Measurements from ENCODE around the gene SPARC. TPM values are rescaled to one million over a fixed set of nuclear protein-coding genes. Genes with fewer than 3 reads are reported as not detected.

The SPARC gene
- total RNA-seq, 4 donors from 2014 or later = 918 to 2,129 (median 1,501) TPM

DNA sequence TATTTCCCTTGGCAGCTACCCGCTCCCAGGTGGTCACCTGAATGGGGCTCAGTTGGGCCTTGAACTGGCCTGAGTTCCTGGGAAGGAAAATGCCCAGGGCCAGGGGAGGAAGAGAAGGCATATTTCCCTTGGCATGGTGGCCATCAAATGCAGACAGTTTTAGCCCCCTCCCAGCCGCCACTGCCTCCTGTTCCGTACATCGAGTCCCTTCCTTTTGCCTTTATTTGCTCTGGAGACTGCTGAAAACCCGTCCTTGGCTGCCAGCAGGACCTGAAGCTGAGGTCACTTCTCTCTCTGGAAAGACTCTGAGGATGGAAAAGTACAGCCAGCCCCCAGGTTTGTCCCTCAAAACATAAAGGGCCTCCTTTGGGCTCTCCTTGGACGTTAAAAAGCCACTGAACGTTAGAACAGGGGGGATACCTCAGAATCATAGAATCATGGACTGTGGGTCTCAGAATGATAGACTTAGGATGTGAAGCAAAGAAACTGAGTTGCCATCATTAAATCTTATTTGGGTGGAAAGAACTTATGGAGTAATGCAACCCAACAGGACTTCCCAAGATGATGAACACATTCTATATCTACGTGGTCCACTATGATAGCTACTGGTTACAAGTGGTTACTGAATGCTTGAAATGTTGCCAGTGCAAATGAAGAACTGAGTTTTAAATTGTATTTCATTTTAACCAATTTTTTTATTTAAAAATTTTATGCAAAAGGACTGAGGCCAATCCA lies 7.1 kb downstream of the SPARC start:
- Histone ChIP-seq H3K36me3 (peaks cover 0 to 10% (median under 1%) of the 10 kb centered on the region in 3 donors), H3K4me3 (no peak overlapping the region), H3K9me3 (no peaks in the 10 kb centered on the region), H3K27me3 (no peaks in the 10 kb centered on the region), H3K4me1 (peaks cover 4 to 100% (median 91%) of the 10 kb centered on the region in 4 donors), H3K27ac (peak overlapping the region; percentile 11 to 95 (median 78))
- no peak for DNase-seq (ENCODE audit: low spot score in 2 of 2)
- WGBS, 2 donors = 40 to 52% methylated on average over 8 of the region's 8 CpGs
- no peak for TF ChIP-seq POLR2A (IDR thresholded peaks at IDR 0.05)
- TF ChIP-seq, protein P1, sequence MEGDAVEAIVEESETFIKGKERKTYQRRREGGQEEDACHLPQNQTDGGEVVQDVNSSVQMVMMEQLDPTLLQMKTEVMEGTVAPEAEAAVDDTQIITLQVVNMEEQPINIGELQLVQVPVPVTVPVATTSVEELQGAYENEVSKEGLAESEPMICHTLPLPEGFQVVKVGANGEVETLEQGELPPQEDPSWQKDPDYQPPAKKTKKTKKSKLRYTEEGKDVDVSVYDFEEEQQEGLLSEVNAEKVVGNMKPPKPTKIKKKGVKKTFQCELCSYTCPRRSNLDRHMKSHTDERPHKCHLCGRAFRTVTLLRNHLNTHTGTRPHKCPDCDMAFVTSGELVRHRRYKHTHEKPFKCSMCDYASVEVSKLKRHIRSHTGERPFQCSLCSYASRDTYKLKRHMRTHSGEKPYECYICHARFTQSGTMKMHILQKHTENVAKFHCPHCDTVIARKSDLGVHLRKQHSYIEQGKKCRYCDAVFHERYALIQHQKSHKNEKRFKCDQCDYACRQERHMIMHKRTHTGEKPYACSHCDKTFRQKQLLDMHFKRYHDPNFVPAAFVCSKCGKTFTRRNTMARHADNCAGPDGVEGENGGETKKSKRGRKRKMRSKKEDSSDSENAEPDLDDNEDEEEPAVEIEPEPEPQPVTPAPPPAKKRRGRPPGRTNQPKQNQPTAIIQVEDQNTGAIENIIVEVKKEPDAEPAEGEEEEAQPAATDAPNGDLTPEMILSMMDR (IDR thresholded peaks at IDR 0.05) = no peak
- no peak for TF ChIP-seq EP300 (IDR thresholded peaks at IDR 0.05)

DNA sequence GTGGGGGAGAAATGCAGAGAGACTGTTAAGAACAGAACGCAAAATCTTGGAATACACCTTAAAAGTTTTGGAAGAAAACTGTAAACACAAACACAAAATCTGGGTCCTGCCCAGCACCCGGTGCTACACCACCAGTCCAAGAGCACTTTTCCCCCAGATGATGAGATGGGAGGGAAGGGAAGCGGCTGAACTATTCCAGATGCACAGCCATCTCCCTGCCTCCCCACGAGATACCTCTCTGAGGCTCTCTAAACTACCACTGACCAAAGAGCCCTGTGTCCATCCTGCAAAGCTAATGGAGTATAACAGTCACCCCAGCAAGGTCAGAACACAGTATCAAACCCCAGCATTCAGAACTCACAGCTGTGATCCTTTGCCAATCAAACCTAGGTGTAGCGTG lies 8.0 kb downstream of the SPARC start:
- H3K4me3 ChIP-seq = no peak overlapping the region
- H3K4me1 ChIP-seq = peaks cover 3 to 100% (median 92%) of the 10 kb centered on the region in 4 donors
- H3K9me3 ChIP-seq = no peaks in the 10 kb centered on the region
- no peaks in the 10 kb centered on the region for H3K27me3 ChIP-seq
- WGBS, 2 donors = 36 to 50% methylated on average over 5 of the region's 5 CpGs
- TF ChIP-seq POLR2A (IDR thresholded peaks at IDR 0.05) = no peak
- TF ChIP-seq, protein P1 (IDR thresholded peaks at IDR 0.05) = no peak
- TF ChIP-seq EP300 (IDR thresholded peaks at IDR 0.05) = no peak
- no peak for DNase-seq (ENCODE audit: low spot score in 2 of 2)
- peak overlapping the region; percentile 24 to 95 (median 78) for H3K27ac ChIP-seq
- H3K36me3 ChIP-seq = peaks cover 0 to 18% (median 4%) of the 10 kb centered on the region in 3 donors

DNA sequence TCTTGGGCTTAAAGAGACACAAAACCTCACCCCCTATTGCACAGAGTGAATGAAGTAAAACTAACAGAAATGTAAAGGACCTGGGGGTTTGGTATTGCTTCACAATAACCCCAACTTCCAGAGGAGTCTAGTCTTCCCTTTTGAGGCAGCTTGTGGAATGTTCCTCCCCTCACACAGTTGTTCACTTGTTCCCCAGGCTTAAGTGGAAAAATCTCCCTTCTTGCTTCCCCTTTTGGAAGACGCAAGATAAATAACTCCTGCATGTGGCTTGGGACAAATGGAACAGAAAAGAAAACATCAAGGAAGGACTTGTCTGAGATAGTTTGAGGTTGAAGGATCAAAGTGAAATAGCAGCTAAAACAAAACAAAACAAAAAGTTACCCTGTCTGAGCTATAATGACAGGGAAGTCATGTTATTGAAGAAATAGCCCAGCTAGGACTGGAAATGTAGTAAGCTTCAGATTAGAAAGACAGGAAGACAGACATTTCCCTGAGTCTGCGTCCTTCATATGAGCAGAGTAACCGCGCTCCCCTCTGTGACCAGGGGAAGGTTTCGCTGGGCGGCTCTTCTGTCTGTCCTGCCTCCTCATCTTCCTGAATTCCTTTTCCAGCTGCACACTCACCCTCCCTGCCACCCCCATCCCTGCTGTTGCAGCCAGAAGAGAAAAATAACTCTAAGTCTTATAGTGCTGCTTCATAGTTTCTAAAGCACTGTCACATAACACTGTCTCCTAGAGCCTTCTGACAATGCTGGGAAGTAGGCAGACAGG lies 8.8 kb downstream of the SPARC start:
- H3K4me3 ChIP-seq = peak overlapping the region in 1 of 4 donors; percentile 3
- WGBS, 2 donors = 15% methylated on average over 6 of the region's 6 CpGs
- H3K4me1 ChIP-seq = peaks cover 0 to 100% (median 89%) of the 10 kb centered on the region in 4 donors
- peaks cover 0 to 26% (median 4%) of the 10 kb centered on the region in 3 donors for H3K36me3 ChIP-seq
- no peaks in the 10 kb centered on the region for H3K9me3 ChIP-seq
- TF ChIP-seq EP300 (IDR thresholded peaks at IDR 0.05) (no peak), POLR2A (IDR thresholded peaks at IDR 0.05) (no peak)
- TF ChIP-seq, protein P1 (IDR thresholded peaks at IDR 0.05) = no peak
- no peak for DNase-seq (ENCODE audit: low spot score in 2 of 2)
- H3K27ac ChIP-seq = peak overlapping the region; percentile 24 to 95 (median 78)
- no peaks in the 10 kb centered on the region for H3K27me3 ChIP-seq

DNA sequence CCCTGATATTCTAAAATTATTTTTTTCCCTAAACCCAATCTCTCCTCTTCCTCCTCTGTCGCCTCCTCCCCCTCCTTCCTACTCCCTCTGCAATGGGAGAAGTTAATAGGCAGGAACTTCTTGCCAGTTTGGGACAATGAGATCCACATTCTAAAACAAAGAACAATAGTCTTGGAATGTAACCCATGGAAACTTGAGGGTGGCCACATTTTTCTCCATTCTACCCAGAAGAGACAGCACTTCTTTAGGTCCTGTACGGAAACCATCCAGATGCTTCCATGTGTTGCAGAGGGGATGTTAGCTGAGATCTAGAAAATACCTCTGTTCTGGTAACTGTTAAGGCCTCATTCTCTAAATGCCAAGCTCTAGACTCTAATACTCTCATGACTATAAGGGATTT lies 10.0 kb downstream of the SPARC start:
- Histone ChIP-seq H3K27ac (peak overlapping the region; percentile 24 to 95 (median 78)), H3K36me3 (peaks cover 0 to 36% (median 4%) of the 10 kb centered on the region in 3 donors), H3K9me3 (no peaks in the 10 kb centered on the region), H3K4me3 (no peak overlapping the region), H3K27me3 (no peaks in the 10 kb centered on the region), H3K4me1 (peaks cover 0 to 100% (median 87%) of the 10 kb centered on the region in 4 donors)
- WGBS, 2 donors = 13 to 23% methylated on average over 2 of the region's 2 CpGs
- no peak for DNase-seq (ENCODE audit: low spot score in 2 of 2)
- TF ChIP-seq, protein P1 (IDR thresholded peaks at IDR 0.05) = no peak
- TF ChIP-seq POLR2A (IDR thresholded peaks at IDR 0.05) (no peak), EP300 (IDR thresholded peaks at IDR 0.05) (no peak)

DNA sequence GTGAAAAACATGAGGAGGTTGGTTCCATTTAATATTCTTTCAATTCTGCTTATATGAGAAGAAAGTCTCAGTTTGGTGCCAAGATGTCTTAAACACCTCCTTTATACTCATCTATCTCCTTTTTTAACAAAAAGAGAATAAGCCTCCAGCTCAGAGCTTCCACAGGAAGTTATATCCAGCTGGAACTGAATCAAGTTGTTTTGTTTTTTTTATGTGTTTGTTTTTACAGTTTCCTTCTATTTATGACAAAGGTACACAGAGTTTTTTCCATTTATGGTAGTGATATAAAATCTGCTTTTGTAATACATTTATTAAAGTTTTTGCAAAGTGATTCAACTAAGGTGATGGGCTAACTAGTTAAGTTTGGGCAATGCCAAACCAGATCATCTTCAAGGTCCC lies 10.4 kb downstream of the SPARC start:
- Histone ChIP-seq H3K4me1 (peaks cover 0 to 100% (median 87%) of the 10 kb centered on the region in 4 donors), H3K4me3 (peak overlapping the region in 1 of 4 donors; percentile 2), H3K9me3 (no peaks in the 10 kb centered on the region), H3K27ac (peak overlapping the region; percentile 24 to 95 (median 78)), H3K36me3 (peaks cover 0 to 40% (median 4%) of the 10 kb centered on the region in 3 donors), H3K27me3 (no peaks in the 10 kb centered on the region)
- DNase-seq (ENCODE audit: low spot score in 2 of 2) = no peak
- TF ChIP-seq, protein P1 (IDR thresholded peaks at IDR 0.05) = no peak
- TF ChIP-seq EP300 (IDR thresholded peaks at IDR 0.05) = no peak
- TF ChIP-seq POLR2A (IDR thresholded peaks at IDR 0.05) = no peak
